Measurements from ENCODE around the gene CMSS1. TPM values are rescaled to one million over a fixed set of nuclear protein-coding genes. Genes with fewer than 3 reads are reported as not detected.
A peak's percentile ranks its signal among the peaks of the same experiment; 100 is the strongest.

CMSS1 gene
- total RNA-seq, 1 experiment from 2014 or later, result 55.8 TPM

DNA sequence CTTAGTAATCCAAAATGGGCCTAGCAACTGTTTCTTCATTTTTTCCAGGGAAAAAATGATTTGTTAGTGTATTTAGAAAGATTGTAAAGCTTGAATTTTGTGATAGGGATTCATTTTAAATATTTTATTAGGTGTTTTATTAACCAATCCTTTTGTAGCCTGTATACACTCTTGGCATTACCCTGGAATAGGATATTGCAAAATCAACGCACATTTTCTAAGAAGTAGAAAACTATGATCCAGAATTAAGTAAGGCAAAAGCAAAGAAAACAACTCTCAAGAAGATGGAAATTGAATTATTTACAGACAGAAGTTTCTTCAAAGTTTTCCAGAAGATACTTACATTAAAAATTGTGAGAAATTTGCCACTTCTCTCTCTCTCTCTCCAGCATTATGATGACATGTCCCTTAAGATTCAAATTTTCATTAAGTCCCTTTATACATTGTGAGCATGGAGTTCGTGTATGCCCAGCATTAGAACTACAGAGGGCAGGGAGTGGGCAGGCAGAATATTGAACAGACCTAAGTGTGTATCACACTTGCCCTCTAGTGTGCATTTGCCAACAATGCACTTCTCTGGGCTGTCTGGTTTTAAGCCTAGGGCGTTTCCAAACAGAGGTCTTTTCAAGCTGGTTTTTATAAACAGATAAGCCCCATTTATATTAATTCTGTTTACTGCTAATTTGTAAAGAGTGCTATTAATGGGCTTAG, 28.5 kb upstream of the CMSS1 start:
- Mint-ChIP-seq H3K27ac (ENCODE audit: unreplicated experiment) (no peak overlapping the region), H3K4me3 (ENCODE audit: low read depth, unreplicated experiment) (no peak overlapping the region), H3K4me1 (ENCODE audit: low read depth, unreplicated experiment) (no peaks in the 10 kb centered on the region), H3K9me3 (ENCODE audit: low read depth, unreplicated experiment) (no peaks in the 10 kb centered on the region), H3K27me3 (ENCODE audit: unreplicated experiment) (no peaks in the 10 kb centered on the region), H3K36me3 (ENCODE audit: insufficient read depth, unreplicated experiment) (no peaks in the 10 kb centered on the region)
- peak; percentile 41 for DNase-seq
- intact Hi-C loops (cut with micrococcal nuclease; ENCODE audit: unreplicated experiment), result no loop called here
- BruUV-seq (replicated peaks), result no TSS peak
- CTCF ChIA-PET, result interaction anchor here (0.9 kb wide), 1 partner anchor 495 kb away, joined by 3 read pairs; no protein-coding TSS in a partner anchor
- TF ChIP-seq, protein P1, sequence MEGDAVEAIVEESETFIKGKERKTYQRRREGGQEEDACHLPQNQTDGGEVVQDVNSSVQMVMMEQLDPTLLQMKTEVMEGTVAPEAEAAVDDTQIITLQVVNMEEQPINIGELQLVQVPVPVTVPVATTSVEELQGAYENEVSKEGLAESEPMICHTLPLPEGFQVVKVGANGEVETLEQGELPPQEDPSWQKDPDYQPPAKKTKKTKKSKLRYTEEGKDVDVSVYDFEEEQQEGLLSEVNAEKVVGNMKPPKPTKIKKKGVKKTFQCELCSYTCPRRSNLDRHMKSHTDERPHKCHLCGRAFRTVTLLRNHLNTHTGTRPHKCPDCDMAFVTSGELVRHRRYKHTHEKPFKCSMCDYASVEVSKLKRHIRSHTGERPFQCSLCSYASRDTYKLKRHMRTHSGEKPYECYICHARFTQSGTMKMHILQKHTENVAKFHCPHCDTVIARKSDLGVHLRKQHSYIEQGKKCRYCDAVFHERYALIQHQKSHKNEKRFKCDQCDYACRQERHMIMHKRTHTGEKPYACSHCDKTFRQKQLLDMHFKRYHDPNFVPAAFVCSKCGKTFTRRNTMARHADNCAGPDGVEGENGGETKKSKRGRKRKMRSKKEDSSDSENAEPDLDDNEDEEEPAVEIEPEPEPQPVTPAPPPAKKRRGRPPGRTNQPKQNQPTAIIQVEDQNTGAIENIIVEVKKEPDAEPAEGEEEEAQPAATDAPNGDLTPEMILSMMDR (IDR thresholded peaks at IDR 0.05; ENCODE audit: unreplicated experiment), result peak; percentile 31

DNA sequence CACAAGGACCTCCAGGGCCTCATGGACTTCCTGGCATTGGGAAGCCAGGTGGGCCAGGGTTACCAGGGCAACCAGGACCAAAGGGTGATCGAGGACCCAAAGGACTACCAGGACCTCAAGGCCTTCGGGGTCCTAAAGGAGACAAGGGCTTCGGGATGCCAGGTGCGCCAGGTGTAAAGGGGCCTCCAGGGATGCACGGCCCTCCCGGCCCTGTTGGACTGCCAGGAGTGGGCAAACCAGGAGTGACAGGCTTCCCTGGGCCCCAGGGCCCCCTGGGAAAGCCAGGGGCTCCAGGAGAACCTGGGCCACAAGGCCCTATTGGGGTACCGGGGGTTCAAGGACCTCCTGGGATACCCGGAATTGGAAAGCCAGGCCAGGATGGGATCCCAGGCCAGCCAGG, 23.2 kb upstream of the CMSS1 start:
- no peak for DNase-seq
- intact Hi-C loops (cut with micrococcal nuclease; ENCODE audit: unreplicated experiment), result no loop called here
- no peaks in the 10 kb centered on the region for H3K27me3 Mint-ChIP-seq (ENCODE audit: unreplicated experiment)
- no peaks in the 10 kb centered on the region for H3K9me3 Mint-ChIP-seq (ENCODE audit: low read depth, unreplicated experiment)
- BruUV-seq (replicated peaks), result no TSS peak
- no peaks in the 10 kb centered on the region for H3K4me1 Mint-ChIP-seq (ENCODE audit: low read depth, unreplicated experiment)
- H3K36me3 Mint-ChIP-seq (ENCODE audit: insufficient read depth, unreplicated experiment), result no peaks in the 10 kb centered on the region
- CTCF ChIA-PET, result no interaction called here
- H3K27ac Mint-ChIP-seq (ENCODE audit: unreplicated experiment), result no peak overlapping the region
- no peak overlapping the region for H3K4me3 Mint-ChIP-seq (ENCODE audit: low read depth, unreplicated experiment)
- TF ChIP-seq, protein P1 (IDR thresholded peaks at IDR 0.05; ENCODE audit: unreplicated experiment), result no peak

DNA sequence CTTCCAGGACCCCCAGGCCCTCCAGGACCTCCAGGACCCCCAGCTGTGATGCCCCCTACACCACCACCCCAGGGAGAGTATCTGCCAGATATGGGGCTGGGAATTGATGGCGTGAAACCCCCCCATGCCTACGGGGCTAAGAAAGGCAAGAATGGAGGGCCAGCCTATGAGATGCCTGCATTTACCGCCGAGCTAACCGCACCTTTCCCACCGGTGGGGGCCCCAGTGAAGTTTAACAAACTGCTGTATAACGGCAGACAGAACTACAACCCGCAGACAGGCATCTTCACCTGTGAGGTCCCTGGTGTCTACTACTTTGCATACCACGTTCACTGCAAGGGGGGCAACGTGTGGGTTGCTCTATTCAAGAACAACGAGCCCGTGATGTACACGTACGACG, 22.1 kb upstream of the CMSS1 start:
- no peaks in the 10 kb centered on the region for H3K4me1 Mint-ChIP-seq (ENCODE audit: low read depth, unreplicated experiment)
- no peak overlapping the region for H3K4me3 Mint-ChIP-seq (ENCODE audit: low read depth, unreplicated experiment)
- intact Hi-C loops (cut with micrococcal nuclease; ENCODE audit: unreplicated experiment), result no loop called here
- no TSS peak for BruUV-seq (replicated peaks)
- TF ChIP-seq, protein P1 (IDR thresholded peaks at IDR 0.05; ENCODE audit: unreplicated experiment), result no peak
- DNase-seq, result no peak
- no peaks in the 10 kb centered on the region for H3K36me3 Mint-ChIP-seq (ENCODE audit: insufficient read depth, unreplicated experiment)
- H3K27me3 Mint-ChIP-seq (ENCODE audit: unreplicated experiment), result no peaks in the 10 kb centered on the region
- H3K9me3 Mint-ChIP-seq (ENCODE audit: low read depth, unreplicated experiment), result no peaks in the 10 kb centered on the region
- CTCF ChIA-PET, result no interaction called here
- H3K27ac Mint-ChIP-seq (ENCODE audit: unreplicated experiment), result no peak overlapping the region

DNA sequence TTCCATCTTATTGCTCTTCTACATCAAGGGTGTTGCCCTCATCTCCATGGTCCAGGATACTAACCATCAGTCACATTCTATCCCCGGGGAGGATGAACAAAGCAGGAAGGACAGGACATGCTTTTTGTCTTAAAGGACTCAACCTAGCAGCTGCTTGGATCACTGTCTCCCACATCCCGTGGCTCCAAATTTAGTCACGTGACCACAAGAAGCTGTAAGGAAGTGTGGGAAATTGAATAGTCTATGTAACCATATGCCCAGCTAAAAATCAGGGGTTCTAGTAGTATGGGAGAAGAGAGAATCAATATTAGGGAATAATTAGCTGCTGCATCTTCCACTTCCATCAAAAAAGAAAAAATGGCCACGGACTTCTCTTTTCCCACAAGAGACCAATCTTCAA, 18.2 kb upstream of the CMSS1 start:
- BruUV-seq (replicated peaks), result no TSS peak
- no peaks in the 10 kb centered on the region for H3K27me3 Mint-ChIP-seq (ENCODE audit: unreplicated experiment)
- DNase-seq, result no peak

More for the DNA sequence above, 18.2 kb upstream of the CMSS1 start:
- peaks cover 3% of the 10 kb centered on the region for H3K9me3 Mint-ChIP-seq (ENCODE audit: low read depth, unreplicated experiment)
- TF ChIP-seq, protein P1 (IDR thresholded peaks at IDR 0.05; ENCODE audit: unreplicated experiment), result no peak
- CTCF ChIA-PET, result no interaction called here
- no peak overlapping the region for H3K4me3 Mint-ChIP-seq (ENCODE audit: low read depth, unreplicated experiment)
- intact Hi-C loops (cut with micrococcal nuclease; ENCODE audit: unreplicated experiment), result no loop called here
- H3K36me3 Mint-ChIP-seq (ENCODE audit: insufficient read depth, unreplicated experiment), result no peaks in the 10 kb centered on the region
- H3K27ac Mint-ChIP-seq (ENCODE audit: unreplicated experiment), result no peak overlapping the region
- H3K4me1 Mint-ChIP-seq (ENCODE audit: low read depth, unreplicated experiment), result no peaks in the 10 kb centered on the region

All from Calu3 (cell line).